GM12878 (cell line): Measurements from ENCODE around the gene CDCP2. TPM values are rescaled to one million over a fixed set of nuclear protein-coding genes. Genes with fewer than 3 reads are reported as not detected.

ENCODE experiments used
- ATAC-seq: fragments of 200-7000 bp; cut with Tn5 transposase; 3 replicates; pipeline ENCODE4 v1.9.1; 2020; ENCODE audit warnings: mild to moderate bottlenecking, moderate library complexity
- BruUV-seq: library from RNA; stranded (reverse); fragments of 400-500 nt; replicated peaks from 2 replicates; lab custom pipeline; 2021; lab: Mats Ljungman, UMichigan
- CTCF ChIA-PET: fragments of 300-600 bp; sonication (Branson Sonifier 250); formaldehyde crosslinking; extraction: SDS; loops from one replicate; lab custom pipeline; 2021; ENCODE audit warnings: inconsistent platforms; lab: Yijun Ruan, JAX
- POLR2A ChIA-PET: fragments of 350-600 bp; formaldehyde crosslinking; extraction: SDS; loops from one replicate; lab custom pipeline; 2021; ENCODE audit warnings: inconsistent platforms; lab: Charles Lee
- RAD21 ChIA-PET: fragments of 300-600 bp; sonication (Branson Sonifier 250); formaldehyde crosslinking; loops from one replicate; lab custom pipeline; 2023; ENCODE audit warnings: antibody characterized with exemption; ENCODE audit not compliant: unreplicated experiment; lab: Charles Lee
- SMC1A ChIA-PET: fragments of 300-600 bp; sonication (Branson Sonifier 250); formaldehyde crosslinking; loops from one replicate; lab custom pipeline; 2023; ENCODE audit not compliant: unreplicated experiment, uncharacterized antibody; lab: Charles Lee
- DNase-seq: peaks from one replicate; pipeline ENCODE4 v3.0.0-alpha.2; 2011; ENCODE audit warnings: low read depth, low spot score
- FAIRE-seq: peaks from 3 replicates; lab custom pipeline; 2011; peaks lifted over from hg19 to GRCh38; lab: Jason Lieb, UNC
- H2AFZ ChIP-seq: 2 replicates; pipeline ENCODE4 v1.6.0; 2011; ENCODE audit warnings: low read depth, low read length, control low read depth; ENCODE audit not compliant: control insufficient read depth
- H3K27ac ChIP-seq: 2 replicates; pipeline ENCODE4 v1.5.1; 2011; ENCODE audit warnings: control low read depth; ENCODE audit not compliant: control insufficient read depth, insufficient read depth
- H3K27me3 ChIP-seq, 2 experiments: replicated peaks in 1 of 2; 2 replicates each; pipeline versions ENCODE4 v1.6.0 to v1.6.1; 2011; ENCODE audit warnings: low read length in 1 of 2; ENCODE audit not compliant: control insufficient read depth in 2 of 2, insufficient read depth in 2 of 2
- H3K36me3 ChIP-seq, 2 experiments: 2 replicates each; pipeline ENCODE4 v1.5.1; 2011; ENCODE audit warnings: low read length in 1 of 2; ENCODE audit not compliant: control insufficient read depth in 2 of 2, insufficient read depth in 2 of 2
- H3K4me1 ChIP-seq: 2 replicates; pipeline ENCODE4 v1.6.1; 2011; ENCODE audit warnings: mild to moderate bottlenecking, low read length, moderate library complexity, mixed read lengths; ENCODE audit not compliant: control insufficient read depth, insufficient read depth
- H3K4me2 ChIP-seq: 2 replicates; pipeline ENCODE4 v1.6.0; 2011; ENCODE audit warnings: control low read depth; ENCODE audit not compliant: control insufficient read depth, insufficient read depth
- H3K4me3 ChIP-seq: fragments of 200-600 bp; sonication (generic); 2 replicates; pipeline ENCODE4 v1.5.1; 2016
- H3K79me2 ChIP-seq: 2 replicates; pipeline ENCODE4 v1.6.0; 2011; ENCODE audit warnings: low read length; ENCODE audit not compliant: control insufficient read depth, insufficient read depth
- H3K9ac ChIP-seq: 2 replicates; pipeline ENCODE4 v1.8.0; 2011; ENCODE audit warnings: low read length, control low read depth, mixed read lengths; ENCODE audit not compliant: control insufficient read depth, insufficient read depth
- H3K9me3 ChIP-seq: replicated peaks from 3 replicates; pipeline ENCODE4 v1.5.1; 2011; ENCODE audit warnings: mild to moderate bottlenecking, low read length; ENCODE audit not compliant: control insufficient read depth, insufficient read depth
- H4K20me1 ChIP-seq: 2 replicates; pipeline ENCODE4 v1.6.0; 2011; ENCODE audit not compliant: control insufficient read depth, insufficient read depth
- BACH1 ChIP-seq: fragments of 450-650 bp; IDR thresholded peaks from 2 replicates; pipeline ENCODE4 v1.6.1; 2017; ENCODE audit warnings: mild to moderate bottlenecking, borderline replicate concordance
- CBFB ChIP-seq: IDR thresholded peaks from 2 replicates; pipeline ENCODE4 v1.6.1; 2016; ENCODE audit warnings: antibody characterized with exemption, low read depth
- CBX3 ChIP-seq: fragments of 200-600 bp; sonication (generic); IDR thresholded peaks from 2 replicates; pipeline ENCODE4 v1.6.1; 2016; ENCODE audit warnings: low read depth, borderline replicate concordance
- CBX5 ChIP-seq: sonication (generic); IDR thresholded peaks from 2 replicates; pipeline ENCODE4 v1.6.1; 2016; ENCODE audit warnings: low read depth, moderate library complexity, mild to moderate bottlenecking, inconsistent platforms
- CEBPZ ChIP-seq: fragments of 150-350 bp; IDR thresholded peaks from 2 replicates; pipeline ENCODE4 v1.6.1; 2016; ENCODE audit warnings: low read depth, low read length
- EP300 ChIP-seq, 2 experiments: fragments of 150-350 bp in 1 of 2; IDR thresholded peaks; 2 replicates each; pipeline ENCODE4 v1.6.1; 2011 to 2012; ENCODE audit warnings: low read depth in 2 of 2, low read length in 2 of 2, borderline replicate concordance in 1 of 2, improper control_type of control experiment in 1 of 2, inconsistent platforms in 1 of 2; ENCODE audit not compliant: control insufficient read depth in 1 of 2
- FOXK2 ChIP-seq: fragments of 450-650 bp; IDR thresholded peaks from 2 replicates; pipeline ENCODE4 v1.6.1; 2017; ENCODE audit warnings: mild to moderate bottlenecking, moderate library complexity
- JUND ChIP-seq: IDR thresholded peaks from 2 replicates; pipeline ENCODE4 v1.6.1; 2012; ENCODE audit warnings: low read depth, mild to moderate bottlenecking, low read length, improper control_type of control experiment, moderate library complexity
- NR2C2 ChIP-seq: IDR thresholded peaks from 2 replicates; pipeline ENCODE4 v1.6.1; 2011; ENCODE audit warnings: borderline replicate concordance, low read depth; ENCODE audit not compliant: control insufficient read depth, insufficient read length
- WGBS: methylation state at CpG from one replicate; pipeline ENCODE4 v1.1.6; 2016; ENCODE audit warnings: low lambda C conversion rate; ENCODE audit not compliant: insufficient replicate concordance, insufficient coverage; ENCODE audit errors: missing lambda C conversion rate; 5-methylcytosine and 5-hydroxymethylcytosine counted together
- in situ Hi-C: fragments of 300-500 bp; cut with MboI; formaldehyde crosslinking; loops from 9 replicates; pipeline ENCODE4 v1.14.3; 2018; ENCODE audit warnings: mixed read lengths
- intact Hi-C: fragments of 100-400 bp; cut with micrococcal nuclease; formaldehyde crosslinking; loops from one replicate; pipeline ENCODE4 v1.14.2; 2022; ENCODE audit not compliant: unreplicated experiment
- polyA plus RNA-seq, 11 experiments: library from polyadenylated mRNA; depleted of rRNA in 4 of 11; unstranded in 6 of 11; stranded (reverse) in 5 of 11; fragments of >200 nt; fragmentation: Nextera tagmentation in 4 of 11; fragmentation: Illumina TruSeq in 1 of 11; extraction: Ambion mirVana in 4 of 11; extraction: Trizol in 1 of 11; gene quantifications; 1 replicate in 1 of 11; 2 replicates in 10 of 11; pipeline versions ENCODE4 v1.2.1 to v1.2.3, GENCODE V29; 2011 to 2016; ENCODE audit warnings: inconsistent platforms in 2 of 11, missing spikeins in 2 of 11, low read depth in 1 of 11
- total RNA-seq, 4 experiments: library from RNA; depleted of rRNA in 3 of 4; stranded (reverse); fragments of >200 nt in 3 of 4; fragmentation: Illumina TruSeq in 1 of 4; extraction: Trizol in 1 of 4; gene quantifications; 2 replicates each; pipeline versions ENCODE4 v1.2.1 to v1.2.3, GENCODE V29; 2013 to 2021

CDCP2 gene
- total and polyA plus RNA-seq, 10 of the 15 experiments (the other 5 are each of a cell fraction or from before 2014, with no cell fraction given), result 0.06 TPM; not detected in 9

- TF ChIP-seq CEBPZ, result no peak
These were observed 21.3 kb upstream of the CDCP2 start (continued) for GRCh38 chr1:54174106-54174505.

GRCh38 chr1:54173681-54174080 lies 20.9 kb upstream of the CDCP2 start:
- ATAC-seq (no peak), FAIRE-seq (no peak), DNase-seq (no peak)
- Histone ChIP-seq H4K20me1 (no peaks in the 10 kb centered on the region), H3K27me3 (no peaks in the 10 kb centered on the region), H3K9ac (no peak overlapping the region), H3K4me1 (no peaks in the 10 kb centered on the region), H3K4me2 (no peak overlapping the region), H2AFZ (no peak overlapping the region), H3K4me3 (no peak overlapping the region), H3K27ac (no peak overlapping the region), H3K9me3 (no peaks in the 10 kb centered on the region), H3K79me2 (no peaks in the 10 kb centered on the region), H3K36me3 (no peaks in the 10 kb centered on the region)
- SMC1A ChIA-PET, result interaction anchor here (1.0 kb wide), 1 partner anchor 8 kb away, joined by 3 read pairs; no protein-coding TSS in a partner anchor
- POLR2A ChIA-PET, result no interaction called here
- in situ Hi-C loops (no loop called here), intact Hi-C loops (no loop called here)
- RAD21 ChIA-PET, result no interaction called here
- no peak for TF ChIP-seq CBX5
- TF ChIP-seq BACH1, result no peak
- TF ChIP-seq EP300 (IDR thresholded peaks at IDR 0.05; ENCODE audit: borderline replicate concordance in 1 of 2, control insufficient read depth in 1 of 2, low read depth in 2 of 2, low read length in 2 of 2), result no peak
- TF ChIP-seq FOXK2, result no peak
- TF ChIP-seq JUND, result no peak
- no peak for TF ChIP-seq CBX3
- no peak for TF ChIP-seq CBFB
- TF ChIP-seq NR2C2, result no peak
- WGBS, result 75% methylated on average over 9 of the region's 9 CpGs
- no TSS peak for BruUV-seq
- CTCF ChIA-PET, result interaction anchor here (1.6 kb wide), 1 partner anchor 8 kb away, joined by 4 read pairs; no protein-coding TSS in a partner anchor
